ENCODE results near the gene CBX7.

DNA sequence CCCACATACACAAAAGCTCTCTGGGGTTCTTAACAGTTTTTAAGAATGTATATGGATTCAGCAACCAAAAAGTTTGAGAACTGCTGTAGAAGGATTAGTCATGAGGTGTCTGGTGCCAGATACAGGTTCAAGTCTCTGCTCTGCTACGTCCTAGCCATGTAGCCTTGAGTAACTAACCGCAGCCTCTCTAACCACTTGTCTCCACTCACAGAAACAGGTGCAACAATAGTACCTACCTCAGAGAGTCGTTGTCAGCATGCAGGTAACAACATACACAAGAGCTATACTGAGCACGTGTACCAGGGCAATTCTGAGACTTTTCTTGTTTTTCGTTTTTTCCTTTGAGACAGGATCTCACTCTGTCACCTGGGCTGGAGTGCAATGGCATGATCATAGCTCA lies 26.9 kb downstream of the CBX7 start:
- TF ChIP-seq, protein P1, sequence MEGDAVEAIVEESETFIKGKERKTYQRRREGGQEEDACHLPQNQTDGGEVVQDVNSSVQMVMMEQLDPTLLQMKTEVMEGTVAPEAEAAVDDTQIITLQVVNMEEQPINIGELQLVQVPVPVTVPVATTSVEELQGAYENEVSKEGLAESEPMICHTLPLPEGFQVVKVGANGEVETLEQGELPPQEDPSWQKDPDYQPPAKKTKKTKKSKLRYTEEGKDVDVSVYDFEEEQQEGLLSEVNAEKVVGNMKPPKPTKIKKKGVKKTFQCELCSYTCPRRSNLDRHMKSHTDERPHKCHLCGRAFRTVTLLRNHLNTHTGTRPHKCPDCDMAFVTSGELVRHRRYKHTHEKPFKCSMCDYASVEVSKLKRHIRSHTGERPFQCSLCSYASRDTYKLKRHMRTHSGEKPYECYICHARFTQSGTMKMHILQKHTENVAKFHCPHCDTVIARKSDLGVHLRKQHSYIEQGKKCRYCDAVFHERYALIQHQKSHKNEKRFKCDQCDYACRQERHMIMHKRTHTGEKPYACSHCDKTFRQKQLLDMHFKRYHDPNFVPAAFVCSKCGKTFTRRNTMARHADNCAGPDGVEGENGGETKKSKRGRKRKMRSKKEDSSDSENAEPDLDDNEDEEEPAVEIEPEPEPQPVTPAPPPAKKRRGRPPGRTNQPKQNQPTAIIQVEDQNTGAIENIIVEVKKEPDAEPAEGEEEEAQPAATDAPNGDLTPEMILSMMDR (IDR thresholded peaks at IDR 0.05), result no peak
- TF ChIP-seq ZFX (IDR thresholded peaks at IDR 0.05; ENCODE audit: borderline replicate concordance), result no peak
